Suprapubic skin (tissue), 4 donors: ENCODE data around the gene CLEC11A.

Experiments used
- POLR2A ChIP-seq, 2 donors: fragments of 450-650 bp; IDR thresholded peaks; one replicate each; pipeline ENCODE4 v1.6.1; 2017; ENCODE audit warnings: antibody characterized with exemption in 2 of 2, mild to moderate bottlenecking in 2 of 2, moderate library complexity in 2 of 2
- POLR2AphosphoS5 ChIP-seq, 3 donors: sonication (generic); formaldehyde crosslinking; IDR thresholded peaks; one replicate each; pipeline ENCODE4 v1.6.1; 2017; ENCODE audit warnings: antibody characterized with exemption in 3 of 3

GRCh38 chr19:50678323-50678722 is 44.8 kb upstream of the CLEC11A start:
- no peak for TF ChIP-seq POLR2AphosphoS5 (IDR thresholded peaks at IDR 0.05)
- no peak for TF ChIP-seq POLR2A (IDR thresholded peaks at IDR 0.05)
